Activated CD4-positive, alpha-beta T cell treated with anti-CD3 and anti-CD28 coated beads for 1 hour (primary cell): Measurements from ENCODE around the gene GRM7.

Experiments
- DNase-seq: peaks from one replicate; pipeline ENCODE4 v3.0.0-alpha.2; 2020

GRM7 gene

GRCh38 chr3:7744850-7745249, 883.9 kb downstream of the GRM7 start:
- no peak for DNase-seq

DNA sequence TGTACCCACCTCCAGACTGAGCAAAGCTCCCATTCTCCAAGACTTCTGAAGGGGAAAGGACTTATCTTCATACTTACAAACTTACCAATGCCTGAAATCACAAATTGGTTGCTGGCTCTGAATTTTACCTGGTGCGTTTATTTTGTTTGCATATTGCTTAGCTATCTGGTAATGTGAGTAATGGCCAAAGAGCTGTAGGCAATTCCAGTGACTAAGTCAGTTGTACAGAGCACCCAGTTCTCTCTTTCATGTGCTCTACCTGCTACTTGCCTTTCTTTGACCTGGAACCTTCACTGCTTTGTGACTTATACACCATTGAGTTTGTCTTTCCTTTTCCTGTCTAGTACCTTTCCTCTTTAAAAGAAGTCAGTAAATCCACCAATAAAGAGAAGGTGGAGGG, 884.8 kb downstream of the GRM7 start:
- DNase-seq: no peak

DNA sequence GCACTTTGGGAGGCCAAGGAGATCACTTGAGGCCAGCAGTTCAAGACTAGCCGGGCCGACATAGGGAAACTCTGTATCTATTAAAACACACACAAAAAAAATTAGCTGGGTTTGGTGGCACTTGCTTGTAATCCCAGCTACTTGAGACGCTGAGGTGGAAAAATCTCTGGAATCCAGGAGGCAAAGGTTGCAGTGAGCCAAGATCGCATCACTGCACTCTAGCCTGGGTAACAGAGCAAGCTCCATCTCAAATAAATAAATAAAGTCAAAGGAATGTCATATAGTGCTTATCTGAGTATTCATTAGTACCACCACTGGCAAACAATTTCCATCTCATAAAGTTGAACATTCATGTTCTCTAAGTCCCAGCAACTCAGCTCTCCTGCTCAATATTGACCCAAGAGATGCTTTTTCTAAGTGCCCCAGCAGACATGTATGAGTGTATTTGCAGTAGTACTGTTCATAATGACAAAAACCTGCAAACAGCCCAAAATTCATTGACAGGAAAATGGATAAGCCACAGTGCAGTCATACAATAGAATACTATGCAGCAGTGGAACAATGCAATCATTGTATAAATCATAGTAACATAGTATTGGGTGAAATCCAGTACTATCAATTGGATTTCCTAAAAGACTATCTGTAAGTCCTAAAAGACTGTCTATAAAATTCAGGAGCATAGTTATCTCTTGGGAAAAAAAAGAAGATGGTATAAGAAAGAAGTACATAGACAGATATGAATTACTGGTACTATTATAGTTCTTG, 889.2 kb downstream of the GRM7 start:
- no peak for DNase-seq

DNA sequence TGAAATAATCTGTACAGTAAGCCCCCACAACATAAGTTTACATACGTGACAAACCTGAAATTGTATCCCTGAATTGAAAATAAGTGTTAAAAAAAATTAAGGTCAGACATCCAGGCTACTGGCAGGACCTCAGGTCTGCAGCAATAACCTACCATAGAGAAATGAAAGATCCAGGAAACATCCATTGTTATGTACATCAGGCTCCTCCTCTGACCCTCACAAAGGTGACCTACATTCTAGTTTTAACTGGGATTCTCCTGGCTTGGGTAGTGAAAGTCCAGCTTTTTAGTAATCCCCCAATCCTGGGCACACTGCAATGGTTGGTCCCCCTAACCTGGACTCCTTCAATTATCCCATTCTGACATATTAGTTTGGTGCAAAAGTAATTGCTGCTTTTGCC, 891.1 kb downstream of the GRM7 start:
- no peak for DNase-seq

DNA sequence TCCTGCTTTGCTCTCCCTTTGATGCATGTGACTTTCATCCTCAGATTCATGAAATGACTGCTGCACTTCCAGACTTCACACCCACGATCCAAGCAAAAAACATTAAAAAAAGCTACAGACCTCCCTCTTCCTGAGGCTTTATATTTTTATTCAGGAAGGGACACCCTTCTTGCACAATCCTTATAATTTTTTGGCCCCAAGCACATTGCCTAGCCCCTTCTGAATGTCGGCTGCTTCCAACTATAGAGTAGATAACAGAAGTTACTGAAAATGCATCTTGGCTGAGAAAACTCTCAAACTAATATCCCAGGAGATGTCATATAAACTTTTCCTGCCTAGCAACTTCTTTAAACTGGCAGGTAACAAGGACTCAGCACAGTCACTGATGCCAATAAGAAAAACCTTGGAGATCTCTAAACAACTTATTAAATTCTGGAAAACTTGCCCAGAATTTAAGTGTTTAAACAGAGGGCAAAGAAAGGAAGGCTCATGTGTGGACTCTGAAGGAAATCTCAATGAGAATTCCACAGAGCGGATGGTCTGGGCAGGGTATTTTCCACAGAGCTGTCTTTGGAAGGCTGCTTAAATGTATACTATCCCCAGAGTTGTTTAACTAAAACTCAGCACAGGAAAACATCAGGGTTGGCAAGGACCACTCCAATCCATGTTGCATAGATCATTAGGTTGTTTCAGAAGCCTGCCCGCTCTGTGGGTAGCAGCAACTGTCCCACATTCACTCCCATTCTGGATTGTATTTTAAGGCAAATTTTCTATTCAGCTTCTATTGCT, 893.9 kb downstream of the GRM7 start:
- no peak for DNase-seq

DNA sequence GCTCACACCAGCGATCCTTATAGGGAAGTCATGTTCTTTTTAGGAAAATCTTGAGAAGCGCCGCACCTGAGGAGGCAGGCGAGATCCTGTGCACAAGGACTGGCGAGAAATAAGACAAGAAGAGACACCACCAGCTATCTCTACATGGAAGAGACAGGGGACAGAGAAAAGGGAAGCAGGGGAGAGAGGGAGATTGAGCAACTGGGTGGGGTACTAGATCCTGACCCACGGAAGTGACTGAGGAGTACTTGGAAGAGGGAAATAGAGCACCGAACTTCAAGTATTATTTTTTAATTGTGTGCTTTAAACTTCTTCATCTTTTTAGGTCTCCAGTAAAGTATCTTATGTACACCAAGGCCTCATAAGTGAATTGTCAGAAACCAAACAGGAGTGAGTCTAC, 898.7 kb downstream of the GRM7 start:
- DNase-seq: no peak

DNA sequence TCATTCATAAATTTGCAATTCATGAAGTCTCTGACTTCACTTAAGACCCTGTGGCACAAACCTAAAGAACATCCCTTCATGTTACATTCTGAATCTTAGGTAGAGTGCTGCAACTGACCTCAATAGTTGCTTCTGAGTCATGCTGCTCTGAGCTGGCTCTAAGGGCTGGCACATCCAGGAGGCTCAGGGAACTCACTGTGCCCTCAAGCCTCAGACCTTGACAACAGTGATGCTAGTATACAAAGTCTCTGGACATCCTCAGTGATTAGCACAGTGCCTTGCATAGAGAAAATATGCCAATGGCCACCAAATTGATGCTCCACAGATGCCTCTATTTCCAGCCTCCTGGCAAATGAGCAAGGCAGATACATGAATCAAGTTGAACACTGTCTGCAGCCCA, 899.8 kb downstream of the GRM7 start:
- no peak for DNase-seq

DNA sequence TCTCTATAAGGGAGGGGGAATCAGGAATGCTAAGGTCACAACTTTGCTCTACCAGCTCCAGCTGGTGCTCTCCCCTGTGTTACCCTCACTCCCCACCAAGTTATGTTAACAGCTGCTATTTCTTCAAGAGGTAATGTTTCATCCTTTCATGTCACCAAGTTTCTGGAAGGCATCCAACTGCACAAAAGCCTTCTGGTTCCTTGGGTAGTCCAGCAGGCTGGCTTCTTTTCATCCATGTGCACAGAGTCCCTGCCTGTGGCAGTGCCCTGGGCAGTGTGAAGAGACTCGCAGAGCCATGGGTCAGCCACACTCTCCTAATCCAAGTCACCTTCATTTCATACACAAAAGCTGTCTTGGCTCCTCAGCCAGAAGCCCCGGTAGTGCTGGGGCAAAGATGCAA, 903.2 kb downstream of the GRM7 start:
- DNase-seq: no peak

GRCh38 chr3:7766530-7766929, 905.6 kb downstream of the GRM7 start:
- no peak for DNase-seq

- no peak for DNase-seq
Observed at GRCh38 chr3:7779331-7779730, 918.4 kb downstream of the GRM7 start.

DNA sequence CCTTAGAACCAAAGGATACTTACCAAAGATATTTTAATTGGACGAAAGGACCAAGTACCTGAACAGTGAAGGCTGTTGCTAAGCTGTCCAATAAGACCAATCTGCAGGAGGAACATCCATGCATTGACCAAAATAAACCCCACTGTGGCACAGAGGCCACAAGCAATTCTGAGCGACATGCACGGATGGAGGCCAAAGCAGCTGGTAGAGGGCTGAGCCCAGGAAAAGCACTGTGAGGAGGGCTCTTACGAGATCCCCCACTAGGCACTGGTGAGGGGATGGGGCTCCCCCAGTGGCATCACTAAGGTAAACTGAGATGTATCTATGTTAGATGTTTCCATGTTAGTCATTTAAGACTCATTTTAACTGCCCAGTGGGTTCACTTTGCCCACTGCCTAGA, 920.5 kb downstream of the GRM7 start:
- no peak for DNase-seq

- no peak for DNase-seq
Observed at GRCh38 chr3:7787871-7788828, 927.2 kb downstream of the GRM7 start.

- DNase-seq: no peak
Observed at GRCh38 chr3:7788881-7789280, 928.0 kb downstream of the GRM7 start.

DNA sequence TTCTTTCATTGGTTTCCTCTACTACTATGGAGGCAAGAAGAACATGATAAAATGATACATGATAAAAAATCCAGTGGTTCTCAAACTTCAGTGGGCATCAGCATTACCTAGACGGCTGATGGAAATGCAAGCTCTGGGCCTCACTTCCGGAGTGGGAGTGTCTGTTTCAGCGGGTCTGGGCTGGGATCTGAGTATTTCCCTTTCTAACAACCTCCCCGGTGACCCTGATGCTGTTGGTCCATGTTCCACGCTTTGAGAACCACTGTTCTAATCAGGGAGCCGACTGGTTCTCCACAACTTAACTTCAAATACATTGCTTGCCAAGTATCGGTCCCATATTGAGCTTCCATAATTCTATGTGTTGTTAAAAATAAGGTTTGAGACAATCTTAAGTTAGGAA, 928.4 kb downstream of the GRM7 start:
- no peak for DNase-seq

GRCh38 chr3:7790141-7790540, 929.2 kb downstream of the GRM7 start:
- DNase-seq: no peak
